ENCODE data around the gene CASKIN2. TPM values are rescaled to one million over a fixed set of nuclear protein-coding genes. Genes with fewer than 3 reads are reported as not detected.

The CASKIN2 gene
- total RNA-seq, 1 experiment from 2014 or later: 37.0 TPM

- no CpG with 5 or more reads among the region's 6 CpGs for WGBS (ENCODE audit: extremely low coverage, insufficient read length, low lambda C conversion rate)
- no peaks in the 10 kb centered on the region for H3K27me3 Mint-ChIP-seq (ENCODE audit: low read depth)
- no peak overlapping the region for H3K27ac ChIP-seq (ENCODE audit: insufficient read length, low read depth, low read length)
- no peaks in the 10 kb centered on the region for H3K79me1 ChIP-seq (ENCODE audit: insufficient read depth, low read depth, low read length, poor library complexity, severe bottlenecking)
- H4K91ac ChIP-seq (ENCODE audit: insufficient read length, low read depth, low read length): no peak overlapping the region
- H3K23ac ChIP-seq (ENCODE audit: insufficient read length, low read depth, low read length): no peak overlapping the region
- no peaks in the 10 kb centered on the region for H3K23me2 ChIP-seq (ENCODE audit: insufficient read length, low read depth, low read length, poor library complexity, severe bottlenecking)
- no peaks in the 10 kb centered on the region for H3K79me2 ChIP-seq (ENCODE audit: insufficient read depth, low read length)
- H3K18ac ChIP-seq (ENCODE audit: insufficient read length, low read depth, low read length): no peak overlapping the region
- H3T11ph ChIP-seq (ENCODE audit: low read length): no peak overlapping the region
- no peaks in the 10 kb centered on the region for H3K4me1 ChIP-seq (ENCODE audit: insufficient read depth, low read length)
- H3K27ac Mint-ChIP-seq: no peak overlapping the region; a peak in 1 of 7 replicates
- no peak overlapping the region for H2BK20ac ChIP-seq (ENCODE audit: low read depth, low read length, poor library complexity, severe bottlenecking)
- H3K56ac ChIP-seq (ENCODE audit: insufficient read length, low read depth, low read length): no peak overlapping the region
- no peak overlapping the region for H3K14ac ChIP-seq (ENCODE audit: insufficient read depth, low read length)
- H3K4me1 Mint-ChIP-seq: no peaks in the 10 kb centered on the region
- no peak overlapping the region for H2AFZ ChIP-seq (ENCODE audit: low read length)
- no peaks in the 10 kb centered on the region for H3K9me3 ChIP-seq (ENCODE audit: control insufficient read depth, low read depth, low read length)
- H3K4me2 ChIP-seq (ENCODE audit: insufficient read depth, insufficient read length, low read length): no peak overlapping the region
- H3K9ac ChIP-seq (ENCODE audit: extremely low read depth, insufficient read length, low read length): no peak overlapping the region
- H3K4me3 Mint-ChIP-seq: no peak overlapping the region
- DNase-seq: no peak
- H3K36me3 Mint-ChIP-seq (ENCODE audit: insufficient read depth in 1 of 3, low read depth in 3 of 3): peaks cover 4 to 20% (median 10%) of the 10 kb centered on the region in 3 experiments; a peak in 5 of 7 replicates
- no peak overlapping the region for H3K4ac ChIP-seq (ENCODE audit: low read depth, low read length)
- no peak overlapping the region for H2BK15ac ChIP-seq (ENCODE audit: low read depth, low read length)
- no peak overlapping the region for H4K5ac ChIP-seq (ENCODE audit: insufficient read length, low read depth, low read length)
- no peak overlapping the region for H2BK120ac ChIP-seq (ENCODE audit: low read depth, low read length, poor library complexity, severe bottlenecking)
- no peaks in the 10 kb centered on the region for H3K27me3 ChIP-seq (ENCODE audit: insufficient read depth, low read length)
- no peak overlapping the region for H2BK5ac ChIP-seq (ENCODE audit: insufficient read length, low read length)
- TF ChIP-seq CTCF (conservative IDR thresholded peaks at IDR 0.05): no peak
- no peaks in the 10 kb centered on the region for H4K20me1 ChIP-seq (ENCODE audit: control insufficient read depth, insufficient read depth, insufficient read length)
- H2BK12ac ChIP-seq (ENCODE audit: insufficient read length, low read depth, low read length): no peak overlapping the region
- no peaks in the 10 kb centered on the region for H3K9me3 Mint-ChIP-seq
- H2AK5ac ChIP-seq (ENCODE audit: insufficient read length, low read length): no peak overlapping the region
- no peak overlapping the region for H4K8ac ChIP-seq (replicated peaks; ENCODE audit: insufficient read length, low read depth, low read length)
Measured at GRCh38 chr17:75471207-75471606, 44.1 kb downstream of the CASKIN2 start.
